GM19397 (cell line): Measurements from ENCODE around the gene AHCY.
A peak's percentile ranks its signal among the peaks of the same experiment; 100 is the strongest.

Source experiments
- ATAC-seq: cut with Tn5 transposase; IDR thresholded peaks from one replicate; pipeline ENCODE4 v1.9.1; 2021; ENCODE audit warnings: mild to moderate bottlenecking, moderate library complexity; ENCODE audit not compliant: unreplicated experiment

Gene AHCY

GRCh38 chr20:34324541-34324940 lies 21.4 kb upstream of the AHCY start:
- no peak for ATAC-seq

- no peak for ATAC-seq
These were observed 19.3 kb upstream of the AHCY start for GRCh38 chr20:34322267-34323105.

GRCh38 chr20:34320861-34321260 lies 17.7 kb upstream of the AHCY start:
- no peak for ATAC-seq

- ATAC-seq, result no peak
These were observed 15.7 kb upstream of the AHCY start for GRCh38 chr20:34318609-34319443.

- ATAC-seq, result no peak
These were observed 13.2 kb upstream of the AHCY start for GRCh38 chr20:34316196-34316814.

- no peak for ATAC-seq
These were observed 12.1 kb upstream of the AHCY start for GRCh38 chr20:34315236-34315635.

- ATAC-seq, result peak; percentile 92
These were observed 9.5 kb upstream of the AHCY start for GRCh38 chr20:34312544-34313217.

- no peak for ATAC-seq
These were observed 8.9 kb upstream of the AHCY start for GRCh38 chr20:34312024-34312460.

GRCh38 chr20:34311118-34312023 lies 8.2 kb upstream of the AHCY start:
- no peak for ATAC-seq

GRCh38 chr20:34310481-34311117 lies 7.4 kb upstream of the AHCY start:
- no peak for ATAC-seq

- ATAC-seq, result no peak
These were observed 6.5 kb upstream of the AHCY start for GRCh38 chr20:34309691-34310090.

- no peak for ATAC-seq
These were observed 2.4 kb upstream of the AHCY start for GRCh38 chr20:34305333-34306230.

- no peak for ATAC-seq
These were observed 838 bp downstream of the AHCY start for GRCh38 chr20:34302312-34302722.

GRCh38 chr20:34301587-34302311 lies 1.4 kb downstream of the AHCY start:
- no peak for ATAC-seq

GRCh38 chr20:34300809-34301586 lies 2.2 kb downstream of the AHCY start:
- ATAC-seq, result no peak

GRCh38 chr20:34300256-34300806 lies 2.8 kb downstream of the AHCY start:
- ATAC-seq, result no peak
